ENCODE measurements around the gene C2orf49. TPM values are rescaled to one million over a fixed set of nuclear protein-coding genes. Genes with fewer than 3 reads are reported as not detected.

C2orf49 gene
- total RNA-seq, 1 experiment from 2014 or later: 17.2 TPM

DNA sequence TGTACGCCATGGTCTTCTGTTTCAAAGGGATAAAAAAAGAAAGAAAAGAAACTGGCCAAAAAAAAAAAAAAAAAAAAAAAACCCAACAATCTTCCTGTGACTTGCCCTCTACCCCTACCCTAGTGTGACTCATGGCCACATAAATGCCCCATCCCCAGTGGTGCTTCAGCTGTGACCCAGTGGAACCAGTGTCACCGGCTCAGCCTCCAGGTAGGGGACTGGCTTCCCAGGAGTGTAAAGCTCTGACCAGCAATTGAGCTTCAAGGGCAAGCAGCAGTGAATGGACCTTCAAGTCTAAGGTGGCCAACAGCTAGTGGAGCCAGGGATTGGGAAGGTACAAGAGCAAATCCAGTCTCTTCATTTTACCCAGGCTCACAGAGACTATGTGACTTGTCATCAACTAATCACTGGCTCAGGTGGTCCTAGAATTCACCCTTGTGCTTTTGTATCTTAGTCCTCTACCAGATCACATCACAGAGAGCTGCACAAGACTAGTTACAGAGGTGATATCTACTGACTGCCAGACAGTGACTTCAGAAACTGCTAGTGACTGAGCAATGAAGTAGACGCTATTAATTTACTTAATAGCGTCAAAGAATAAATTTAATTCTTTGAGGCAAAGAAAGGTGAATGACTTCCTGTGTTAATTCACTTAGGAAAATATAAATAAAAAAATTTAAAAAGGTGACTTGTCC lies 6.5 kb upstream of the C2orf49 start:
- H3K79me2 ChIP-seq (ENCODE audit: insufficient read depth, low read length): peaks cover 40% of the 10 kb centered on the region
- H3K9me2 ChIP-seq (ENCODE audit: insufficient read depth): no peaks in the 10 kb centered on the region
- peaks cover 12 to 26% of the 10 kb centered on the region in 2 experiments for H3K4me1 ChIP-seq (ENCODE audit: control insufficient read depth in 1 of 2, insufficient read depth in 2 of 2, low read length in 2 of 2)
- RAD21 ChIA-PET (ENCODE audit: low non-redundant PET in 1 of 2, low total read pairs in 2 of 2, uncharacterized antibody in 2 of 2, unreplicated experiment in 2 of 2): interaction anchor here in 1 of 2 experiments (1.3 kb wide), 1 partner anchor 190 kb away, joined by 3 read pairs; no protein-coding TSS in a partner anchor
- H3K27ac ChIP-seq (ENCODE audit: low read depth, low read length): peak overlapping the region; percentile 82; the same call in 1 of the 2 replicates
- peak overlapping the region; percentile 82 for H3K4me2 ChIP-seq (ENCODE audit: low read length)
- POLR2A ChIA-PET: no interaction called here
- H2AFZ ChIP-seq (ENCODE audit: low read depth, low read length, poor library complexity, severe bottlenecking): no peak overlapping the region
- 0 out of 4 replicates have a peak, but pooled peaks cover 0 to 4% of the 10 kb centered on the region in 2 experiments for H3K36me3 ChIP-seq (ENCODE audit: control insufficient read depth in 1 of 2, insufficient read depth in 2 of 2, low read length in 2 of 2)
- no peaks in the 10 kb centered on the region for H3K27me3 ChIP-seq (ENCODE audit: insufficient read depth, low read length)
- no peaks in the 10 kb centered on the region for H4K20me1 ChIP-seq (ENCODE audit: insufficient read depth)
- intact Hi-C loops (cut with micrococcal nuclease): no loop called here
- no peaks in the 10 kb centered on the region for H3K9me3 ChIP-seq (ENCODE audit: control insufficient read depth in 1 of 2, insufficient read depth in 1 of 2, low read depth in 1 of 2, low read length in 2 of 2)
- peak overlapping the region; percentile 81 for H3K9ac ChIP-seq (ENCODE audit: low read length)
- DNase-seq (ENCODE audit: low read depth, low spot score): no peak
- CTCF ChIA-PET: interaction anchor here (0.7 kb wide), 2 partner anchors 16 to 190 kb away, joined by 3 read pairs; no protein-coding TSS in a partner anchor
- BruUV-seq (replicated peaks): no TSS peak
- TF ChIP-seq SRF (IDR thresholded peaks at IDR 0.05; ENCODE audit: low read depth): no peak
- TF ChIP-seq EZH2phosphoT487 (IDR thresholded peaks at IDR 0.05; ENCODE audit: borderline replicate concordance): no peak
- TF ChIP-seq, protein P1, sequence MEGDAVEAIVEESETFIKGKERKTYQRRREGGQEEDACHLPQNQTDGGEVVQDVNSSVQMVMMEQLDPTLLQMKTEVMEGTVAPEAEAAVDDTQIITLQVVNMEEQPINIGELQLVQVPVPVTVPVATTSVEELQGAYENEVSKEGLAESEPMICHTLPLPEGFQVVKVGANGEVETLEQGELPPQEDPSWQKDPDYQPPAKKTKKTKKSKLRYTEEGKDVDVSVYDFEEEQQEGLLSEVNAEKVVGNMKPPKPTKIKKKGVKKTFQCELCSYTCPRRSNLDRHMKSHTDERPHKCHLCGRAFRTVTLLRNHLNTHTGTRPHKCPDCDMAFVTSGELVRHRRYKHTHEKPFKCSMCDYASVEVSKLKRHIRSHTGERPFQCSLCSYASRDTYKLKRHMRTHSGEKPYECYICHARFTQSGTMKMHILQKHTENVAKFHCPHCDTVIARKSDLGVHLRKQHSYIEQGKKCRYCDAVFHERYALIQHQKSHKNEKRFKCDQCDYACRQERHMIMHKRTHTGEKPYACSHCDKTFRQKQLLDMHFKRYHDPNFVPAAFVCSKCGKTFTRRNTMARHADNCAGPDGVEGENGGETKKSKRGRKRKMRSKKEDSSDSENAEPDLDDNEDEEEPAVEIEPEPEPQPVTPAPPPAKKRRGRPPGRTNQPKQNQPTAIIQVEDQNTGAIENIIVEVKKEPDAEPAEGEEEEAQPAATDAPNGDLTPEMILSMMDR (IDR thresholded peaks at IDR 0.05 in 2 of 3, conservative IDR thresholded peaks at IDR 0.05 in 1 of 3; ENCODE audit: borderline replicate concordance in 1 of 3, insufficient read depth in 1 of 3, low read depth in 2 of 3, low read length in 2 of 3): no peak
- no peak for TF ChIP-seq POLR2A (IDR thresholded peaks at IDR 0.05; ENCODE audit: borderline replicate concordance, extremely low read depth, insufficient read depth, insufficient read length)
- no peak for TF ChIP-seq FOSL1 (IDR thresholded peaks at IDR 0.05; ENCODE audit: low read depth)
- no peak for TF ChIP-seq RAD21 (IDR thresholded peaks at IDR 0.05; ENCODE audit: low read depth)
- no peak for TF ChIP-seq ZNF274 (IDR thresholded peaks at IDR 0.05; ENCODE audit: low read depth, low read length)
- TF ChIP-seq MAX (IDR thresholded peaks at IDR 0.05): no peak
- no peak for TF ChIP-seq ZFX (IDR thresholded peaks at IDR 0.05)
- TF ChIP-seq, protein P2, sequence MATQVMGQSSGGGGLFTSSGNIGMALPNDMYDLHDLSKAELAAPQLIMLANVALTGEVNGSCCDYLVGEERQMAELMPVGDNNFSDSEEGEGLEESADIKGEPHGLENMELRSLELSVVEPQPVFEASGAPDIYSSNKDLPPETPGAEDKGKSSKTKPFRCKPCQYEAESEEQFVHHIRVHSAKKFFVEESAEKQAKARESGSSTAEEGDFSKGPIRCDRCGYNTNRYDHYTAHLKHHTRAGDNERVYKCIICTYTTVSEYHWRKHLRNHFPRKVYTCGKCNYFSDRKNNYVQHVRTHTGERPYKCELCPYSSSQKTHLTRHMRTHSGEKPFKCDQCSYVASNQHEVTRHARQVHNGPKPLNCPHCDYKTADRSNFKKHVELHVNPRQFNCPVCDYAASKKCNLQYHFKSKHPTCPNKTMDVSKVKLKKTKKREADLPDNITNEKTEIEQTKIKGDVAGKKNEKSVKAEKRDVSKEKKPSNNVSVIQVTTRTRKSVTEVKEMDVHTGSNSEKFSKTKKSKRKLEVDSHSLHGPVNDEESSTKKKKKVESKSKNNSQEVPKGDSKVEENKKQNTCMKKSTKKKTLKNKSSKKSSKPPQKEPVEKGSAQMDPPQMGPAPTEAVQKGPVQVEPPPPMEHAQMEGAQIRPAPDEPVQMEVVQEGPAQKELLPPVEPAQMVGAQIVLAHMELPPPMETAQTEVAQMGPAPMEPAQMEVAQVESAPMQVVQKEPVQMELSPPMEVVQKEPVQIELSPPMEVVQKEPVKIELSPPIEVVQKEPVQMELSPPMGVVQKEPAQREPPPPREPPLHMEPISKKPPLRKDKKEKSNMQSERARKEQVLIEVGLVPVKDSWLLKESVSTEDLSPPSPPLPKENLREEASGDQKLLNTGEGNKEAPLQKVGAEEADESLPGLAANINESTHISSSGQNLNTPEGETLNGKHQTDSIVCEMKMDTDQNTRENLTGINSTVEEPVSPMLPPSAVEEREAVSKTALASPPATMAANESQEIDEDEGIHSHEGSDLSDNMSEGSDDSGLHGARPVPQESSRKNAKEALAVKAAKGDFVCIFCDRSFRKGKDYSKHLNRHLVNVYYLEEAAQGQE (IDR thresholded peaks at IDR 0.05; ENCODE audit: low read depth): no peak
- no peak for TF ChIP-seq ZBTB33 (IDR thresholded peaks at IDR 0.05; ENCODE audit: extremely low read depth, insufficient replicate concordance, low read length)
- no peak; the same call in 1 of the 2 replicates for ATAC-seq
- peak overlapping the region; percentile 48 to 60; a peak in 3 of 4 replicates for H3K4me3 ChIP-seq (replicated peaks in 1 of 2; ENCODE audit: low read depth in 1 of 2, low read length in 2 of 2)
